SJSA1 (cell line): ENCODE measurements around the gene HNF1B. TPM values are rescaled to one million over a fixed set of nuclear protein-coding genes. Genes with fewer than 3 reads are reported as not detected.

Experiments
- DNase-seq, 2 experiments: peaks; one replicate each; pipeline ENCODE4 v3.0.0-alpha.2; 2015 to 2020; ENCODE audit warnings: low spot score in 2 of 2, low read depth in 1 of 2
- H3K27ac ChIP-seq: fragments of 250-450 bp; sonication (Bioruptor Pico); 2 replicates; pipeline ENCODE4 v1.5.1; 2020; ENCODE audit warnings: mild to moderate bottlenecking, moderate library complexity
- H3K27me3 ChIP-seq: fragments of 250-450 bp; sonication (Bioruptor Pico); replicated peaks from 2 replicates; pipeline ENCODE4 v1.5.1; 2020; ENCODE audit warnings: mild to moderate bottlenecking, moderate library complexity
- H3K36me3 ChIP-seq: fragments of 250-450 bp; sonication (Bioruptor Pico); 2 replicates; pipeline ENCODE4 v1.5.1; 2020; ENCODE audit warnings: mild to moderate bottlenecking
- H3K4me1 ChIP-seq: fragments of 250-450 bp; sonication (Bioruptor Pico); replicated peaks from 2 replicates; pipeline ENCODE4 v1.6.1; 2021; ENCODE audit warnings: mild to moderate bottlenecking
- H3K4me3 ChIP-seq: fragments of 250-450 bp; sonication (Bioruptor Pico); 2 replicates; pipeline ENCODE4 v1.5.1; 2020; ENCODE audit warnings: mild to moderate bottlenecking
- H3K9me3 ChIP-seq: fragments of 250-450 bp; sonication (Bioruptor Pico); replicated peaks from 2 replicates; pipeline ENCODE4 v1.5.1; 2020; ENCODE audit warnings: mild to moderate bottlenecking
- total RNA-seq: library from RNA; depleted of rRNA; stranded (reverse); fragments of >200 nt; shearing (Covaris generic); gene quantifications from 2 replicates; pipeline ENCODE4 v1.2.3, GENCODE V29; 2014

Gene HNF1B
- total RNA-seq, 1 experiment from 2014 or later = not detected

DNA sequence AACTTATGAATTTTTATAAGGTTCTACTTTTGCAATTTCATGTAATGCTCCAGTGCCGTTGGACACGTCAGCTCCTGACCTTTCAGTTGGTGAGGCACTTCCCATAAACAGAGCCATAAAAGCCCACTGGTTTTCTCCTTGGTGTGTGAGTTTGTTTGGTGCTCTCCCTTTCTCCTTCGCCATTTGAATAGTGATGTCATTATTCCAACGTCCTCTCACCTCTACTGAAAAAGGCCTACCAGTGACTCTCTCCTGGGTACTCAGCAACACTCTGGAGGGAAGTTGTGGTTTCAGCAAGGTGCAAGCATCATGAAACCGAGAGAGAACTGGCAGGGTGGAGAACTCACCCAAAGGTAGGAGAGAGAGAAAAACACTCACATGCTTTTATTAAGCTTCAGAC, 29.6 kb upstream of the HNF1B start:
- no peak for DNase-seq
- Histone ChIP-seq H3K9me3 (no peaks in the 10 kb centered on the region), H3K27me3 (no peaks in the 10 kb centered on the region), H3K4me3 (no peak overlapping the region), H3K4me1 (peaks cover 18% of the 10 kb centered on the region), H3K27ac (no peak overlapping the region), H3K36me3 (no peaks in the 10 kb centered on the region)

GRCh38 chr17:37772982-37773381, 28.1 kb upstream of the HNF1B start:
- Histone ChIP-seq H3K27ac (no peak overlapping the region), H3K4me3 (no peak overlapping the region), H3K36me3 (no peaks in the 10 kb centered on the region), H3K27me3 (no peaks in the 10 kb centered on the region), H3K4me1 (peaks cover 5% of the 10 kb centered on the region), H3K9me3 (no peaks in the 10 kb centered on the region)
- DNase-seq = no peak

- Histone ChIP-seq H3K27me3 (no peaks in the 10 kb centered on the region), H3K4me3 (no peak overlapping the region), H3K27ac (no peak overlapping the region), H3K9me3 (no peaks in the 10 kb centered on the region), H3K4me1 (peaks cover 3% of the 10 kb centered on the region; the same call in 1 of the 2 replicates), H3K36me3 (no peaks in the 10 kb centered on the region)
- DNase-seq = peak; percentile 58 to 73
Measured at GRCh38 chr17:37770631-37771518, 26.0 kb upstream of the HNF1B start.

DNA sequence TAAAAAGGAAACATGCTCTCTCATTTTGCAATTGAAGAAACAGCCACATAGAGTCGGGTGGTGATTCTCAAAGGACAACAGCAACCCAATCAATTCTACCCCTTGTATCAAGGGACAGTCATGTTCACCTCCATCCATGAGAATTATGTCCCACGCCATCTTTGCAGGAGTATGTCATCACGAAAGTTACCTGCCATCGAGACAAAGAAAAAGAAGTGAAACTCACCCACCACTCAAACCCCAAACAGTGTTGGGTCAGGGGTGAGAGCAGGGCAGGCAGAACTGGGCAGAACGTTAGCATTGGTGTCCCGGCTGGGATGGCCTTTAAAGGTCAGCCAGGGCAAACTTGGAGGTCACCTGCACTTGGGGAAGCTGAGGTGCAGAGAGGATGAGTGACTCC, 24.2 kb upstream of the HNF1B start:
- Histone ChIP-seq H3K27ac (no peak overlapping the region), H3K27me3 (no peaks in the 10 kb centered on the region)

GRCh38 chr17:37768438-37768837, 23.6 kb upstream of the HNF1B start:
- Histone ChIP-seq H3K4me1 (peaks cover 10% of the 10 kb centered on the region), H3K9me3 (no peaks in the 10 kb centered on the region), H3K4me3 (no peak overlapping the region), H3K27me3 (no peaks in the 10 kb centered on the region), H3K36me3 (no peaks in the 10 kb centered on the region), H3K27ac (no peak overlapping the region)
- no peak for DNase-seq

More for the DNA sequence above, 24.2 kb upstream of the HNF1B start:
- Histone ChIP-seq H3K9me3 (no peaks in the 10 kb centered on the region), H3K4me3 (no peak overlapping the region), H3K36me3 (no peaks in the 10 kb centered on the region), H3K4me1 (peaks cover 10% of the 10 kb centered on the region)
- DNase-seq = no peak

DNA sequence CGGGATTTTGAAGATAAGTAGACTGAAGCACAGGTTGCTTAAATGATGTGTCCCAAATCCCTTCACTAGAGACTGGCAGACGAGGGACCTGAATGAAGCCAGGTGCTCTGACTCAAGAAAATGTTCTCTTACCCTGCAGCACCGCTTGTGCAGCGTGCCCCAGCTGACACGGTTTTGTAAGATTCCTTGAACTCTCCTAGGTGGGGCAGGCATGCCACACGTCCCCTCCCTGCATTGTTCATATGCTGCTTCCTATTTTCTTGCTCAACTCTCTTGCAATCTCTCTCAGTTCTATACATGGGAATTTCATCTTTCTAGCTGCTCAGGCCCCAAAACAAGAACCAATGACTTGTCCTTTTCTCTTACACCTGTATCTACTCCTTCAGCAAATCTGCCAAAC, 22.1 kb upstream of the HNF1B start:
- Histone ChIP-seq H3K27me3 (no peaks in the 10 kb centered on the region), H3K9me3 (no peaks in the 10 kb centered on the region), H3K4me1 (peaks cover 10% of the 10 kb centered on the region), H3K27ac (no peak overlapping the region), H3K4me3 (no peak overlapping the region), H3K36me3 (no peaks in the 10 kb centered on the region)
- no peak for DNase-seq

DNA sequence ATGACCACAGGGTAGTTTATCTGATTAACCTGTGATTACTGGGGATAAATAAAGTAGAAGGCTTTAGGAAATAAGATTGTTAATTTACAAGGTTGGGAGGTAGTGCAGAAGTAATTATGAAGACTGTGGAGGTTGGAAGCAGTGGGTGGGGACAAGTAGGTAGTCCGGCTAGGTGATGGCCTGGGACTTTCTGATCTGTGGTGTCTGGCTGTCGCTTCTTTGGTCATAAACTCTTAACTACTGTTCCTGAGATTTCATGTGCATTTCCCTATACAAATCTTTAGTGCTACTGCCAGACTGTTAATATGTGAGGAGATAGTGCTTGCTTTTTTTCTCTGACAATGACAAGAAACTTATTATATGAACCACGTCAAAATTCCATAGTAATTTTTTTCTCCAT, 19.5 kb upstream of the HNF1B start:
- H3K4me1 ChIP-seq = peaks cover 7% of the 10 kb centered on the region
- DNase-seq = no peak
- H3K9me3 ChIP-seq = no peaks in the 10 kb centered on the region
- no peak overlapping the region for H3K27ac ChIP-seq
- no peak overlapping the region for H3K4me3 ChIP-seq
- H3K27me3 ChIP-seq = no peaks in the 10 kb centered on the region
- no peaks in the 10 kb centered on the region for H3K36me3 ChIP-seq

- Histone ChIP-seq H3K4me1 (peaks cover 7% of the 10 kb centered on the region), H3K36me3 (no peaks in the 10 kb centered on the region), H3K4me3 (no peak overlapping the region), H3K27ac (no peak overlapping the region), H3K27me3 (no peaks in the 10 kb centered on the region), H3K9me3 (no peaks in the 10 kb centered on the region)
- DNase-seq = no peak
Measured at GRCh38 chr17:37762666-37763065, 17.8 kb upstream of the HNF1B start.

DNA sequence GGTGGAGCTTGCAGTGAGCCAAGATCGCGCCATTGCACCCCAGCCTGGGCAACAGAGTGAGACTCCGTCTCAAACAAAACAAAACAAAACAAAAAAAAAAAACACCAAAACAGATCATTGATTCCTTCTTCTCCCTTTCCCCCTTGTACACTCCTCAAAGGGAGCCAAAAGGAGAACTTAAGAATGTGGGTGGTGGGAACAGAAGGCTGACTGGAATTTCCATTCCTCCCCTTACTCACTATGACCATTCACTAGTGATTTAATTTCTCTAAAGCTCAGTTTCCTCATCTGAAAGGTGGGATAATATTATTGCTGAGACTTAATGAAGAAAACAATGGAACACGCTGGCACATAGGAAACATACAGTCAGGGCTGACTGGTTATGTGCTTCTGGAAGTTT, 17.1 kb upstream of the HNF1B start:
- Histone ChIP-seq H3K27ac (no peak overlapping the region), H3K27me3 (no peaks in the 10 kb centered on the region), H3K9me3 (no peaks in the 10 kb centered on the region), H3K4me1 (peaks cover 7% of the 10 kb centered on the region), H3K4me3 (no peak overlapping the region), H3K36me3 (no peaks in the 10 kb centered on the region)
- DNase-seq = no peak

- no peak for DNase-seq
- Histone ChIP-seq H3K27me3 (no peaks in the 10 kb centered on the region), H3K9me3 (no peaks in the 10 kb centered on the region), H3K4me1 (peaks cover 7% of the 10 kb centered on the region), H3K36me3 (no peaks in the 10 kb centered on the region), H3K4me3 (no peak overlapping the region), H3K27ac (no peak overlapping the region)
Measured at GRCh38 chr17:37761059-37761458, 16.2 kb upstream of the HNF1B start.

DNA sequence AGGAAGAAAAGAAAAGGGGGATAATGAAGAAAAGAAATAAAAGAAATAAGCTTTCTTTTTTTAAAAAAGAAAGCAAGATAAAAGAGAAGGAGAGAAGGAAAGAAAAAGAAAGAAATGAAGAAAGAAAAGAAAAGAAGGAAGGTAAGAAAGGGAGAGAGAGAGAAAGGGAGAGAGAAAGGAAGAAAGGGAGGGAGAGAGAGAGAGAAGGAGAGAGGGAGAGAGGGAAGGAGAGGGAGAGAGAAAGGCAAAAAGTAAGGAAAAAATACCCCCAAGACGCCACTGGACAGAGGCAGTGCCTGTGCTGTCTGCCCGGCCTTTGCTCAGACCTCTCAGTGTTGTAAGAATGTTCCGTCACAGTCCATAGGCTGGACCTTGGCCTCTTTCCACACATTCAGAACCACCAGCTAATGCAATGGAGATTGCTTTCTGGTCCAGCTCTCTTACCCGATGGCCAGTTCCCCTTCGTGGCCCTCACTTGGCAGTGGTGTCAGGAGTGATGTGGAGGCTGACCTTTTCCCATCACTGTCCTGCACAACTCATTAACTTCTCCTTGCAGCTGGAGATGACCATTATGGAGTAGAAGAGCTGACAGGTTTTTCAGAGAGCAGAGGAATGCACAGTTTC, 14.3 kb upstream of the HNF1B start:
- DNase-seq = no peak
- Histone ChIP-seq H3K27ac (no peak overlapping the region), H3K4me3 (no peak overlapping the region), H3K36me3 (no peaks in the 10 kb centered on the region), H3K4me1 (no peaks in the 10 kb centered on the region), H3K27me3 (no peaks in the 10 kb centered on the region), H3K9me3 (no peaks in the 10 kb centered on the region)

DNA sequence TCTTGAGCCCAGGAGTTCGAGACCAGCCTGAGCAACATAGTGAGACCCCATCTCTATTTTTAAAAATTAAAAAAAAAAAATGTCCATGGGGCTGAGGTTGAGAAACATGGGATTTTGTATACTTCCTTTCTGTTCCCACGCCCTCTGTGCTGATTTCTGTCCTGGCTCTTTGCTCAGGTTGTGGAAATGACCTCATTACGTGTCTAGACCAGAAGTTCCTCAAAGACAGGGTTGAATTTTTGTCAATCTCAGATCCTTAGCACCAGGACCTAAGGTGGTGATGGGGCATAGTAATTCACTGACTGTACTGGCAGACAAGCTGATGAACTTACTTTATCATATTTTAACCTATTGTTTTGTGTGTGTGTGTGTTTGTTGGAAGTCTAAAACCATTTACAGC, 11.2 kb upstream of the HNF1B start:
- Histone ChIP-seq H3K27ac (no peak overlapping the region), H3K4me3 (no peak overlapping the region), H3K27me3 (no peaks in the 10 kb centered on the region), H3K9me3 (no peaks in the 10 kb centered on the region), H3K4me1 (peaks cover 18% of the 10 kb centered on the region), H3K36me3 (no peaks in the 10 kb centered on the region)
- no peak for DNase-seq

- Histone ChIP-seq H3K9me3 (no peaks in the 10 kb centered on the region), H3K27me3 (no peaks in the 10 kb centered on the region)
- DNase-seq = no peak
Measured at GRCh38 chr17:37755455-37755854, 10.6 kb upstream of the HNF1B start.

GRCh38 chr17:37754363-37754762, 9.5 kb upstream of the HNF1B start:
- DNase-seq = no peak

More at GRCh38 chr17:37755455-37755854, 10.6 kb upstream of the HNF1B start:
- peaks cover 18% of the 10 kb centered on the region for H3K4me1 ChIP-seq
- H3K4me3 ChIP-seq = no peak overlapping the region
- H3K36me3 ChIP-seq = no peaks in the 10 kb centered on the region
- no peak overlapping the region for H3K27ac ChIP-seq

More at GRCh38 chr17:37754363-37754762, 9.5 kb upstream of the HNF1B start:
- H3K36me3 ChIP-seq = no peaks in the 10 kb centered on the region
- no peak overlapping the region for H3K27ac ChIP-seq
- H3K9me3 ChIP-seq = no peaks in the 10 kb centered on the region
- no peak overlapping the region for H3K4me3 ChIP-seq
- H3K27me3 ChIP-seq = no peaks in the 10 kb centered on the region
- peaks cover 18% of the 10 kb centered on the region for H3K4me1 ChIP-seq
